ENCODE data around the gene SERAC1. TPM values are rescaled to one million over a fixed set of nuclear protein-coding genes. Genes with fewer than 3 reads are reported as not detected.

Gene SERAC1
- total and polyA plus RNA-seq, 2 donors (not counting 3 experiments of a cell fraction or from before 2014, with no cell fraction given), result 4.9 to 5.7 TPM

GRCh38 chr6:158165919-158166416 is 2.1 kb downstream of the SERAC1 start:
- H2AFZ ChIP-seq (ENCODE audit: low read depth, low read length), result no peak overlapping the region
- FAIRE-seq (no peak), DNase-seq (ENCODE audit: low read depth, low spot score) (no peak)
- no peak overlapping the region for H3K4me3 ChIP-seq (replicated peaks in 1 of 3; ENCODE audit: insufficient read depth in 1 of 3, low read depth in 1 of 3, low read length in 3 of 3)
- H3K4me1 ChIP-seq (ENCODE audit: control insufficient read depth, extremely low read depth, insufficient read depth, low read length), result peaks cover 4% of the 10 kb centered on the region
- H3K27ac ChIP-seq (ENCODE audit: insufficient read depth, low read depth, low read length), result no peak overlapping the region
- H3K9ac ChIP-seq (replicated peaks; ENCODE audit: extremely low read depth, insufficient read depth, low read length), result no peak overlapping the region
- POLR2A ChIA-PET, result no interaction called here
- CTCF ChIA-PET, result no interaction called here
- no peaks in the 10 kb centered on the region for H3K36me3 ChIP-seq (ENCODE audit: control insufficient read depth in 2 of 2, extremely low read depth in 1 of 2, insufficient read depth in 2 of 2, low read length in 2 of 2)
- no peak for TF ChIP-seq FOS (IDR thresholded peaks at IDR 0.05; ENCODE audit: borderline replicate concordance, insufficient read depth, low read length)
- intact Hi-C loops (cut with micrococcal nuclease) (no loop called here), dilution Hi-C loops (cut with MboI; ENCODE audit: extremely low pct_ligation_motif_present, low sequenced_read_pairs) (no loop called here)
- no peaks in the 10 kb centered on the region for H3K9me1 ChIP-seq (replicated peaks; ENCODE audit: control insufficient read depth, extremely low read depth, insufficient read depth, low read length)
- H3K9me3 ChIP-seq (replicated peaks; ENCODE audit: control insufficient read depth, insufficient read depth, low read length), result no peaks in the 10 kb centered on the region
- no peaks in the 10 kb centered on the region for H3K27me3 ChIP-seq (ENCODE audit: control insufficient read depth in 2 of 2, insufficient read depth in 2 of 2, low read length in 2 of 2)
- H3K79me2 ChIP-seq (ENCODE audit: control insufficient read depth, insufficient read depth, low read length), result peaks cover 2% of the 10 kb centered on the region
- H4K20me1 ChIP-seq (replicated peaks; ENCODE audit: control insufficient read depth, extremely low read depth, insufficient read depth, low read length), result no peaks in the 10 kb centered on the region
- BruUV-seq (replicated peaks), result no TSS peak
- no peak overlapping the region for H3K4me2 ChIP-seq (ENCODE audit: insufficient read depth, low read length)

GRCh38 chr6:158164579-158165170 is 3.4 kb downstream of the SERAC1 start:
- Histone ChIP-seq H2AFZ (ENCODE audit: low read depth, low read length) (no peak overlapping the region), H3K27me3 (ENCODE audit: control insufficient read depth in 2 of 2, insufficient read depth in 2 of 2, low read length in 2 of 2) (no peaks in the 10 kb centered on the region), H3K36me3 (ENCODE audit: control insufficient read depth in 2 of 2, extremely low read depth in 1 of 2, insufficient read depth in 2 of 2, low read length in 2 of 2) (no peaks in the 10 kb centered on the region), H3K4me1 (ENCODE audit: control insufficient read depth, extremely low read depth, insufficient read depth, low read length) (peaks cover 4% of the 10 kb centered on the region), H4K20me1 (replicated peaks; ENCODE audit: control insufficient read depth, extremely low read depth, insufficient read depth, low read length) (no peaks in the 10 kb centered on the region), H3K4me2 (ENCODE audit: insufficient read depth, low read length) (no peak overlapping the region), H3K9me3 (replicated peaks; ENCODE audit: control insufficient read depth, insufficient read depth, low read length) (no peaks in the 10 kb centered on the region), H3K4me3 (replicated peaks in 1 of 3; ENCODE audit: insufficient read depth in 1 of 3, low read depth in 1 of 3, low read length in 3 of 3) (no peak overlapping the region), H3K9ac (replicated peaks; ENCODE audit: extremely low read depth, insufficient read depth, low read length) (no peak overlapping the region), H3K79me2 (ENCODE audit: control insufficient read depth, insufficient read depth, low read length) (peaks cover 2% of the 10 kb centered on the region), H3K27ac (ENCODE audit: insufficient read depth, low read depth, low read length) (no peak overlapping the region), H3K9me1 (replicated peaks; ENCODE audit: control insufficient read depth, extremely low read depth, insufficient read depth, low read length) (no peaks in the 10 kb centered on the region)
- no peak for DNase-seq (ENCODE audit: low read depth, low spot score)
- BruUV-seq (replicated peaks), result no TSS peak
- ChIA-PET POLR2A (interaction anchor here (0.7 kb wide), 1 partner anchor 238 kb away, joined by 3 read pairs; no protein-coding TSS in a partner anchor), CTCF (no interaction called here)
- dilution Hi-C loops (cut with MboI; ENCODE audit: extremely low pct_ligation_motif_present, low sequenced_read_pairs), result no loop called here
- no peak for FAIRE-seq
- intact Hi-C loops (cut with micrococcal nuclease), result no loop called here
- TF ChIP-seq MAX (IDR thresholded peaks at IDR 0.05; ENCODE audit: insufficient read depth, insufficient read length) (no peak), GATA2 (IDR thresholded peaks at IDR 0.05; ENCODE audit: insufficient read depth, insufficient read length, low read depth, low read length) (no peak), MYC (IDR thresholded peaks at IDR 0.05; ENCODE audit: low read depth, low read length) (no peak), EZH2 (IDR thresholded peaks at IDR 0.05; ENCODE audit: borderline replicate concordance, low read depth, low read length, severe bottlenecking) (no peak), POLR2AphosphoS5 (IDR thresholded peaks at IDR 0.05; ENCODE audit: insufficient read depth, low read depth, low read length) (no peak), CTCF (IDR thresholded peaks at IDR 0.05; ENCODE audit: extremely low read depth in 1 of 2, insufficient read depth in 1 of 2, low read depth in 1 of 2, low read length in 2 of 2) (no peak), POLR2A (IDR thresholded peaks at IDR 0.05; ENCODE audit: low read depth, low read length) (no peak), JUN (IDR thresholded peaks at IDR 0.05; ENCODE audit: borderline replicate concordance, insufficient read depth, insufficient read length, low read depth) (no peak), FOS (IDR thresholded peaks at IDR 0.05; ENCODE audit: borderline replicate concordance, insufficient read depth, low read length) (no peak)

Data from endothelial cell of umbilical vein (primary cell).